GM21717 (cell line): ENCODE measurements around the gene CYB5R4.

Experiments used
- ATAC-seq: cut with Tn5 transposase; IDR thresholded peaks from one replicate; pipeline ENCODE4 v1.9.1; 2021; ENCODE audit warnings: mild to moderate bottlenecking, moderate library complexity; ENCODE audit not compliant: unreplicated experiment

CYB5R4 gene

DNA sequence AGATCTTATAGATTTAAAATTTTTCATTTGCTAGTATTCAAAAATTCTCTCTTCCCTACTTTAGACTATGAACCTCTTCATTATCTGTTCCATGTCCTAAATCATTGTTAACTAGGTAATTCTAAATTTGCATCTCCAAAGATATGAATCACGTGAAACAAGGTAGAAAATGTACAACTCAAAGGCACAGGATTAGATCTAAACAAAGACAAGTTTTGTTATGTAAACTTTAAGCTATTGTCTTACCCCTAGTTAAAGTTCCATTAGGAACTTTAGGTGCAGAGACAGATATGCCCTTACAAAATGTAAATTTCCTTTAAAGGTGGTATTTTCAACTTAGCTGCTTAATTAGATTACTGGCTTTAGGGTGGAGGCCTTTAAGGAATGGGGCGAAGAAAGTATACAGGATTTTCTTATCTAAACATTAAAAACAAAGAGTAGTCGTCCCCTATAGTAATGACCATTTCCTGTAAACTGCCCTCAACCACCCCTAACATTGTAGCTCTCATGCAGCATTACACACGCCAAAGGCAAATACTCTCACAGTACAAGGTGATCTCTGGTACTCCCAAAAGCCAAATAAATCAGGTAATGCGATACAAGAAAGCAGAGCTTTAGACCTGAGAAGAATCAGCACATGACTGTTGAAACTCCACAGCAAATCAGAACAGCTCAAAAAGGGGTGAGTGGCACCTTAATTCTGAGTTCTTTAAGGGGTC is 116.7 kb downstream of the CYB5R4 start:
- no peak for ATAC-seq

DNA sequence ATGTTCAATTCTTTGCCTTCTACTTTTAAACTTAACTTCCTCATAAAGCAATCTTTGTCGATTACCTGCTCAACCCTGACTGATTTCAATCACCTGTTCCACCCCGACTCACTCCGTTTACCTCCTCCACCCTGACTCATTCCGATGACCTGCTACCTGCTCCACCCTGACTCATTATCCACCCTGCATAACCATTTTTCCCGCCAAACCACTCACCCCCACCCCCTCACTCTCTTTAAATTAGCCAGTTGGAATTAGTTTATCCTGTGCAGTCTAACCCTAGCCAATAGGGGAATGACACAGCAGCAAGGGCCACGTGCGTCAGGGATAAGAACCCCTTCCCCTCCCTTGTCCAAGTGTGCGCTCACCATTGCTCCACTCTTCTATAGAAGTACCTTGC is 117.4 kb downstream of the CYB5R4 start:
- no peak for ATAC-seq

- ATAC-seq, result no peak
Measured at GRCh38 chr6:83978324-83978734, 118.8 kb downstream of the CYB5R4 start.

DNA sequence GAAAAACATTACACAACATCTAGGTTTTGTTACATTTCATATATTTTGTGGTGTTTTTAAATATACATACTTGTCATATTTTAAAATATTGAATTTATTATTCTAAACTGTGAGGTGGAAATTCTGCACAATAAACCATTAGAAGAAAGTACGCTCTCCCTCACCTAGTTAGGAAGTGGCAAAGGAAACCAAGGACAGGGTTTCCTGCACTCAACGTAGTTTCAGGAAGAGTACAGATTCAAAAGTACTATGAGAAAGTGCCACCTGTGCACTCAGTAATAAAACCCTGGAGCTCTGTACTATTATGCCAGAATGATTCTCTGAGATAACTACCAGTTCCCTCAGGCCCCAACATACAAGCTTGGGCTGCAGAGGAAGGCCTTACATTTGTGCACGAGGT is 119.5 kb downstream of the CYB5R4 start:
- ATAC-seq, result no peak

DNA sequence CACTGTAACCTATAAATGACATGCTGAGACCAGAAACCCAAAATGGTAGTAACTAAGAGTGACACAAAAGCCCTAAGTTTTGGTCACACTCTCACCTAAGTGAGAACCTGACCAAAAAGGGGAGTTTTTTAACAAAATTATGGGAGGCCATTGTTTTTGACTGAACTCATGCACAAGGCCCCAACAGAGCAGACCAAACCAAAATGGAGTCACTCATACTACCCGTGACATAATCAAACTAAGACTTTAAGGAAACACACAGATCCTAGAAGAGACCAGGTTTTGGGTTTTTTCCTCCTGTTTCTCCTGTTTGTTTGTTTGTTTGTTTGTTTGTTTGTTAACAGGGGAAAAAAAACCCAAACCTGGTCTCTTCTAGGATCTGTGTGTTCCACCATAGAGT is 124.9 kb downstream of the CYB5R4 start:
- no peak for ATAC-seq

DNA sequence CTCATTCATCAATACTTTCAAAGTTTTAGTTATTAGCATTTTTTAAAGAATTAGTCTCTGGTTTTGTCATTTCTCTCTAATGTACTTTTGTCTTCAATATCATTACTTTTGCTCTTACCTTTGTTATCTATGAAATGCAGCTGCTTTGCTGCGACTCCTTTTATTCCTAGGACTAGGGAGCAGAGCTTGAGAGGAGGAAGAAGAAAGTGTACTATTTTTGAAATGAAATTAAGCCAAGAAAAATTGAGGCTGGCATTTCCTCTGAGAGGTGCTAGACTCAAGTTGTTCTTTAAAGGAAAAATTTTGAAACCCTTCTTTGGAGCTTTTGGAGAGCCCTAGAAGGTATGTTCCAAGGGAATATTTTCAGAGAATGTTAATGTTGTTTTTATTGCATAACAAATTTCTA is 125.8 kb downstream of the CYB5R4 start:
- ATAC-seq, result no peak

DNA sequence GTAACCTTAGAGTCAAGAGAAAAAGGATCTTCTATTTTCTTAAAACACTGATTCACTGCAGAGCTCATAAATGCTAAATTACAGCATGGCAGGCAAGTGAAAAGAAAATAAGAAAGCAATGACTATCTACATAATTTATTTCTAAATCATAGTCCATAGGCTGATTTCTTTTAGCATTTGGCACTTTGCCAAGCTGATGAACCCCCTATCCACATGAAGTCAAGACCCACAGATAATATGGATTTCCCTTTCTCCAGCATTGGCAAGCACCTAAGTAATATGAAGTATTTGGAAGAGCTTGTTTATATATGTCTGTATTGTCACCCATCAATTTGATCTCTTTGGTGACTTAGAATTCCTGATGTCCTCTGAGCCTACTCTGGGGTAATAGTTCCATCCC is 126.2 kb downstream of the CYB5R4 start:
- ATAC-seq, result no peak

GRCh38 chr6:83998021-83998584 is 138.6 kb downstream of the CYB5R4 start:
- no peak for ATAC-seq

DNA sequence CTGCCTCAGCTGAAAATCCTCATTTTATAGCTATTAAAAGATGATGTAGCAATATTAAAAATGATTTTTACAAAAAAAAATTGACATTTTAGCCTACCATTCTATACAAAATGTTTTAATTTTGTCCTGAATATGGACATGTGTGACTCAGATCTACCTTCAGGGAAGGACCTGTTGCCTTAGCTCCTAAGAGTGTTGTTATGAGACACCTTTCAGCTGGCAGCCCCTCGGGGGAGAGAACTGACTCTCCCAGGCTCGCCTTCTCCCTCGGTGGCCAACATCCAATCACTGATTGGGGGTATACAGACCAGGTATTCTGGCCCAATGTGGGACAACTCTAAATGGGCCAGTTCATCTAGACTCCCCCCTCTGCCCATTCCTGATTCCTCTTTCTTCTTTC is 141.6 kb downstream of the CYB5R4 start:
- no peak for ATAC-seq

DNA sequence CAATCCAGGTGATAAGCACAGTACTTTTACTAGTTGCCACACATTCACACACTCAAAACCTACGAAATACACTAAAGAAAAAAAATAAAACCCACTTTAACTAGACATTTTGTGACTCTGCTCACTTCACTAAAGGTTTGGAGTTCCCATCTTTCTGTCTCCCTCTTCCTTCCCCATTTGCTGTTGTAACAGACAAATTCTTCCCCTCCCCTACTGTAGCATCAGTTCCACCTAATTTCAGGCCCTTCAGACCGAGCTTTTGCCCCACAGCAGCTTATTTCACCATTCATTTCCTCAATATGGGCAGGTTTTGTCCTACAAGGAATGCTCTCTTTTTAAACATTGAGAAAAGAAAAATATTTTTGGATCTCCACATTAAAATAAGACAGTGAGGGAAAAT is 142.7 kb downstream of the CYB5R4 start:
- ATAC-seq, result no peak

- no peak for ATAC-seq
Measured at GRCh38 chr6:84003131-84003530, 143.6 kb downstream of the CYB5R4 start.

GRCh38 chr6:84003654-84004053 is 144.2 kb downstream of the CYB5R4 start:
- ATAC-seq, result no peak

DNA sequence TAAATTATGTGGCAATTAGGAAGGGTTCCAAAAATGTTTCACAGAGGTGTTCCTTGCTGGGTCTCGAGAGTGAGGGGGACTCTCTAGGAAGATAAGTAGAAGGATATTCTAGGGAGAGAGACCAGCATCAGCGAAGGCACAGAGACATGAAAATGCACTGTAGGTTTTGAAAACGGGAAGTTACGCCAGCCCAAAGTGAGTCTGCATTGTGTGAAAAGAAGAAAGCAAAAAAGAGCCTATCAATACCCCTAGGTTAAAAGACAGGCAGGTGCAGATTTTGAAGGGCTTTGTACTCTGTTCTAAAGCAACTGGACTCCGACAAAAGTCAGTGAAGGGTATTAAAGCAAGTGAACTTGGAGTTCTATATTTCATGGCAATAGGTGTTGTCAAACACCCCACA is 148.4 kb downstream of the CYB5R4 start:
- ATAC-seq, result no peak

- ATAC-seq, result no peak
Measured at GRCh38 chr6:84013354-84013753, 153.9 kb downstream of the CYB5R4 start.

DNA sequence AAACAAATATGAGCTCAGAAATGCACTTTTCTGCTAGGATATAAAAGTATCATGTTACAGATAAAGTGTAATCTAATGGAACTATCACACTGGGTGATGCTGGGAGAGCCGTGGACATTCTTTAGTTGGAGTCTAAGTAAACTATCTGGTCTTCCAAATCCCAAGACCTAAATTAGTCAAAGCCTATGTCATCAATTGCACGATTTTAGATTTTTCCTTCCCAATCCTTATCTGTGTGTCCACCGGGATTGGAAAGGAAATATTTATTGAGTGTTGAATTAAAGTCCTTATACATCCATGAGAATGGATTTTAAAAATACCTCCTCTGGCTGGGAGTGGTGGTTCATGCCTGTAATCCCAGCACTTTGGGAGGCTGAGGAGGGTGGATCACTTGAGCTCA is 154.4 kb downstream of the CYB5R4 start:
- no peak for ATAC-seq

DNA sequence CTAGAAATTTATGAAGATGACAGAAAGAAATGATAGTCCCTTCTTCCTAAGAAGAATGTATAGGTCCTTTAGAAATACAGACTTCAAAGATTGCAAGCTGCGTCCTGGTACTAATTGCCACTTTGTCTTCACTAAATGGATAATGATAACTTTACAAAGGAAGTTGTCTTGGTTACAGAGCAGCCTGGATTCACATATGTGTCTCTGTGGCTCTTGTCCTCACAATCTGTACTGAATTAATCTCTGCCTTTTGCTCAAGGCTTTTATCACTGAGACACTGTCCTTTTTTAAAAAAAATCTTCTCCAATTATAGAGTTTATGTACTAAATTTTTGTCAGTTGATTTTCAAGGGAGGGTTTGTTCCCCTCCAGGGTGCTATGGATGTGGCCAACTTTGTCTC is 156.5 kb downstream of the CYB5R4 start:
- ATAC-seq, result no peak
